ENCODE results near the gene CYTH4. TPM values are rescaled to one million over a fixed set of nuclear protein-coding genes. Genes with fewer than 3 reads are reported as not detected.

The CYTH4 gene
- total RNA-seq, 1 experiment from 2014 or later: 0.15 TPM

DNA sequence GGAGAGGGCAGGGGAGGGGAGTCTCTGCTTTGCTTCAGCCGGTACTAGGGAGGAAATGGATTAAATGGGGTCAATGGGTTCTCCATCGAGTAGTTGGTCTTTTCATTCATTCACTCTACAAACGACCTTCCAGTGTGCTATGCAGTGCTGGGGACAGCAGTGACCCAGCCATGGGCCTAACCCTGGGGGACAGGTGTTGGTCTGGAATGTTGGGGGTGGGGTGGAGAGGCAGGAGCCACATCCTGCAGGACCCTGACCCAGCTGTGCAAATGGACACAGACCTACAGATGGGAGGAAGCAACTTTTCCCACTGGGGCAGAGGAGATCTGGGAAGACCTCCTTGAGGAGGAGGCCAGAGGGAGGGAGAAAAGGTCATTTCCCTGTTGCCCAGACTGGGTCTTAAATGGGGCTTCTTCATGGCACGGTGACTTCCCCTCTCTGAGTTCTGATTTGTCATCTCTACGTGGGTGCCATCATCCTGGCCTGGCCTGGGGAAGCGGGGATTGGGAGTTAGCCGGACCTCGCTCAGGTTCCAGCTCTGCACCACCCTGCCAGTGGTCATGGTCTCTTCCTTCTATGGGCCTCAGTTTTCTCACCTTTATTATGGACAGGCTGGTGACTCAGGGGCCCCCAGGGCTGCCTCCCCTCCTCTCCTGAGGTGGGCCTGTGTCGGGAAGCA, 2.0 kb downstream of the CYTH4 start (continued):
- TF ChIP-seq, protein P1, sequence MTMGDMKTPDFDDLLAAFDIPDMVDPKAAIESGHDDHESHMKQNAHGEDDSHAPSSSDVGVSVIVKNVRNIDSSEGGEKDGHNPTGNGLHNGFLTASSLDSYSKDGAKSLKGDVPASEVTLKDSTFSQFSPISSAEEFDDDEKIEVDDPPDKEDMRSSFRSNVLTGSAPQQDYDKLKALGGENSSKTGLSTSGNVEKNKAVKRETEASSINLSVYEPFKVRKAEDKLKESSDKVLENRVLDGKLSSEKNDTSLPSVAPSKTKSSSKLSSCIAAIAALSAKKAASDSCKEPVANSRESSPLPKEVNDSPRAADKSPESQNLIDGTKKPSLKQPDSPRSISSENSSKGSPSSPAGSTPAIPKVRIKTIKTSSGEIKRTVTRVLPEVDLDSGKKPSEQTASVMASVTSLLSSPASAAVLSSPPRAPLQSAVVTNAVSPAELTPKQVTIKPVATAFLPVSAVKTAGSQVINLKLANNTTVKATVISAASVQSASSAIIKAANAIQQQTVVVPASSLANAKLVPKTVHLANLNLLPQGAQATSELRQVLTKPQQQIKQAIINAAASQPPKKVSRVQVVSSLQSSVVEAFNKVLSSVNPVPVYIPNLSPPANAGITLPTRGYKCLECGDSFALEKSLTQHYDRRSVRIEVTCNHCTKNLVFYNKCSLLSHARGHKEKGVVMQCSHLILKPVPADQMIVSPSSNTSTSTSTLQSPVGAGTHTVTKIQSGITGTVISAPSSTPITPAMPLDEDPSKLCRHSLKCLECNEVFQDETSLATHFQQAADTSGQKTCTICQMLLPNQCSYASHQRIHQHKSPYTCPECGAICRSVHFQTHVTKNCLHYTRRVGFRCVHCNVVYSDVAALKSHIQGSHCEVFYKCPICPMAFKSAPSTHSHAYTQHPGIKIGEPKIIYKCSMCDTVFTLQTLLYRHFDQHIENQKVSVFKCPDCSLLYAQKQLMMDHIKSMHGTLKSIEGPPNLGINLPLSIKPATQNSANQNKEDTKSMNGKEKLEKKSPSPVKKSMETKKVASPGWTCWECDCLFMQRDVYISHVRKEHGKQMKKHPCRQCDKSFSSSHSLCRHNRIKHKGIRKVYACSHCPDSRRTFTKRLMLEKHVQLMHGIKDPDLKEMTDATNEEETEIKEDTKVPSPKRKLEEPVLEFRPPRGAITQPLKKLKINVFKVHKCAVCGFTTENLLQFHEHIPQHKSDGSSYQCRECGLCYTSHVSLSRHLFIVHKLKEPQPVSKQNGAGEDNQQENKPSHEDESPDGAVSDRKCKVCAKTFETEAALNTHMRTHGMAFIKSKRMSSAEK (CRISPR knock-in tag; IDR thresholded peaks at IDR 0.05; ENCODE audit: borderline replicate concordance): no peak
- TF ChIP-seq GRHL2 (CRISPR knock-in tag; IDR thresholded peaks at IDR 0.05; ENCODE audit: insufficient replicate concordance, severe bottlenecking) (no peak), NFYB (CRISPR knock-in tag; conservative IDR thresholded peaks at IDR 0.05; ENCODE audit: low read depth) (no peak), CBFB (CRISPR knock-in tag; IDR thresholded peaks at IDR 0.05; ENCODE audit: low read depth) (no peak)

DNA sequence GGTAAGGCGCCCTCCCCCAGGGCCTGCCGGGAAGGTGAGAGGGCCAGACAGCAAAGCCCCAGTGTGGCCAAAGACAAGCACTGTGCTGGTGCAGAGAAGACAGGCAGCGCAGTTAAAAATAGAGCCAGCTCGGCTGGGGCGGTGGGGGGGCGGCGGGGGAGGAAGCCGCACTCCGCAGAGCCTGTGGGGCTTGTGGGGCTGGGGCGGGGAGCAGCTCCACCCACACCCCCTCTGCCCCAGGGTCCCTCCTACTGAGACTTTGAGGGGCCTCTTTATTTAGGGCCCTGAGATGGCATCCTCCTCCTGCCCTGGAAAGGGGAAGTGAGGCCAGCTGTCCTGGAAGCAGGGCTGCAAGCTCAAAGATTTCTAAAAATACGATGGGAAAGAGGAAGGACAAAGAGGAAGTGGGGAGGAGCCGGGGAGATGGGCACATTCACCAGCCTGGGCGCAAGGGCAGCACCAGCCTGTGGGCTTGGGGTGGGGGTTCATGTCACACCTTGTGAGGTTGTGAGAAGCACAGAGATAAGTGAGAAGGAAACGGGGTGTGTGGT, 2.6 kb downstream of the CYTH4 start:
- POLR2A ChIA-PET: no interaction called here
- H3K4me3 Mint-ChIP-seq: no peak overlapping the region
- CTCF ChIA-PET: interaction anchor here (0.6 to 1.0 kb wide), 3 partner anchors 25 to 308 kb away, joined by 3 to 6 read pairs (median 3); no protein-coding TSS in a partner anchor

More for the DNA sequence above, 2.6 kb downstream of the CYTH4 start:
- Mint-ChIP-seq H3K27me3 (ENCODE audit: low read depth) (no peaks in the 10 kb centered on the region; the same call in 1 of the 2 replicates), H3K4me1 (peaks cover 20% of the 10 kb centered on the region), H3K36me3 (no peaks in the 10 kb centered on the region), H3K27ac (no peak overlapping the region), H3K9me3 (peaks cover 6% of the 10 kb centered on the region)
- TF ChIP-seq, protein P2, sequence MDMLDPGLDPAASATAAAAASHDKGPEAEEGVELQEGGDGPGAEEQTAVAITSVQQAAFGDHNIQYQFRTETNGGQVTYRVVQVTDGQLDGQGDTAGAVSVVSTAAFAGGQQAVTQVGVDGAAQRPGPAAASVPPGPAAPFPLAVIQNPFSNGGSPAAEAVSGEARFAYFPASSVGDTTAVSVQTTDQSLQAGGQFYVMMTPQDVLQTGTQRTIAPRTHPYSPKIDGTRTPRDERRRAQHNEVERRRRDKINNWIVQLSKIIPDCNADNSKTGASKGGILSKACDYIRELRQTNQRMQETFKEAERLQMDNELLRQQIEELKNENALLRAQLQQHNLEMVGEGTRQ (CRISPR knock-in tag; IDR thresholded peaks at IDR 0.05): no peak
- TF ChIP-seq JAZF1 (CRISPR knock-in tag; IDR thresholded peaks at IDR 0.05) (no peak), SMAD3 (CRISPR knock-in tag; IDR thresholded peaks at IDR 0.05; ENCODE audit: borderline replicate concordance) (no peak), CBFB (CRISPR knock-in tag; IDR thresholded peaks at IDR 0.05; ENCODE audit: low read depth) (no peak), RELA (CRISPR knock-in tag; IDR thresholded peaks at IDR 0.05; ENCODE audit: borderline replicate concordance) (no peak), ZBTB21 (CRISPR knock-in tag; IDR thresholded peaks at IDR 0.05; ENCODE audit: borderline replicate concordance) (no peak), NR1H2 (CRISPR knock-in tag; IDR thresholded peaks at IDR 0.05) (no peak), EMX1 (CRISPR knock-in tag; IDR thresholded peaks at IDR 0.05) (no peak), ATF1 (CRISPR knock-in tag; IDR thresholded peaks at IDR 0.05) (no peak), TEAD4 (CRISPR knock-in tag; IDR thresholded peaks at IDR 0.05) (no peak), IRF2 (CRISPR knock-in tag; IDR thresholded peaks at IDR 0.05; ENCODE audit: borderline replicate concordance, low read depth) (no peak), ZNF671 (CRISPR knock-in tag; IDR thresholded peaks at IDR 0.05) (no peak)
- TF ChIP-seq, protein P3, sequence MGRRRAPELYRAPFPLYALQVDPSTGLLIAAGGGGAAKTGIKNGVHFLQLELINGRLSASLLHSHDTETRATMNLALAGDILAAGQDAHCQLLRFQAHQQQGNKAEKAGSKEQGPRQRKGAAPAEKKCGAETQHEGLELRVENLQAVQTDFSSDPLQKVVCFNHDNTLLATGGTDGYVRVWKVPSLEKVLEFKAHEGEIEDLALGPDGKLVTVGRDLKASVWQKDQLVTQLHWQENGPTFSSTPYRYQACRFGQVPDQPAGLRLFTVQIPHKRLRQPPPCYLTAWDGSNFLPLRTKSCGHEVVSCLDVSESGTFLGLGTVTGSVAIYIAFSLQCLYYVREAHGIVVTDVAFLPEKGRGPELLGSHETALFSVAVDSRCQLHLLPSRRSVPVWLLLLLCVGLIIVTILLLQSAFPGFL (CRISPR knock-in tag; IDR thresholded peaks at IDR 0.05; ENCODE audit: borderline replicate concordance): no peak
- TF ChIP-seq, protein P4, sequence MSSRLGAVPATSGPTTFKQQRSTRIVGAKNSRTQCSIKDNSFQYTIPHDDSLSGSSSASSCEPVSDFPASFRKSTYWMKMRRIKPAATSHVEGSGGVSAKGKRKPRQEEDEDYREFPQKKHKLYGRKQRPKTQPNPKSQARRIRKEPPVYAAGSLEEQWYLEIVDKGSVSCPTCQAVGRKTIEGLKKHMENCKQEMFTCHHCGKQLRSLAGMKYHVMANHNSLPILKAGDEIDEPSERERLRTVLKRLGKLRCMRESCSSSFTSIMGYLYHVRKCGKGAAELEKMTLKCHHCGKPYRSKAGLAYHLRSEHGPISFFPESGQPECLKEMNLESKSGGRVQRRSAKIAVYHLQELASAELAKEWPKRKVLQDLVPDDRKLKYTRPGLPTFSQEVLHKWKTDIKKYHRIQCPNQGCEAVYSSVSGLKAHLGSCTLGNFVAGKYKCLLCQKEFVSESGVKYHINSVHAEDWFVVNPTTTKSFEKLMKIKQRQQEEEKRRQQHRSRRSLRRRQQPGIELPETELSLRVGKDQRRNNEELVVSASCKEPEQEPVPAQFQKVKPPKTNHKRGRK (CRISPR knock-in tag; IDR thresholded peaks at IDR 0.05; ENCODE audit: borderline replicate concordance): no peak
- TF ChIP-seq, protein P5, sequence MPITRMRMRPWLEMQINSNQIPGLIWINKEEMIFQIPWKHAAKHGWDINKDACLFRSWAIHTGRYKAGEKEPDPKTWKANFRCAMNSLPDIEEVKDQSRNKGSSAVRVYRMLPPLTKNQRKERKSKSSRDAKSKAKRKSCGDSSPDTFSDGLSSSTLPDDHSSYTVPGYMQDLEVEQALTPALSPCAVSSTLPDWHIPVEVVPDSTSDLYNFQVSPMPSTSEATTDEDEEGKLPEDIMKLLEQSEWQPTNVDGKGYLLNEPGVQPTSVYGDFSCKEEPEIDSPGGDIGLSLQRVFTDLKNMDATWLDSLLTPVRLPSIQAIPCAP (CRISPR knock-in tag; IDR thresholded peaks at IDR 0.05): no peak
- TF ChIP-seq, protein P6, sequence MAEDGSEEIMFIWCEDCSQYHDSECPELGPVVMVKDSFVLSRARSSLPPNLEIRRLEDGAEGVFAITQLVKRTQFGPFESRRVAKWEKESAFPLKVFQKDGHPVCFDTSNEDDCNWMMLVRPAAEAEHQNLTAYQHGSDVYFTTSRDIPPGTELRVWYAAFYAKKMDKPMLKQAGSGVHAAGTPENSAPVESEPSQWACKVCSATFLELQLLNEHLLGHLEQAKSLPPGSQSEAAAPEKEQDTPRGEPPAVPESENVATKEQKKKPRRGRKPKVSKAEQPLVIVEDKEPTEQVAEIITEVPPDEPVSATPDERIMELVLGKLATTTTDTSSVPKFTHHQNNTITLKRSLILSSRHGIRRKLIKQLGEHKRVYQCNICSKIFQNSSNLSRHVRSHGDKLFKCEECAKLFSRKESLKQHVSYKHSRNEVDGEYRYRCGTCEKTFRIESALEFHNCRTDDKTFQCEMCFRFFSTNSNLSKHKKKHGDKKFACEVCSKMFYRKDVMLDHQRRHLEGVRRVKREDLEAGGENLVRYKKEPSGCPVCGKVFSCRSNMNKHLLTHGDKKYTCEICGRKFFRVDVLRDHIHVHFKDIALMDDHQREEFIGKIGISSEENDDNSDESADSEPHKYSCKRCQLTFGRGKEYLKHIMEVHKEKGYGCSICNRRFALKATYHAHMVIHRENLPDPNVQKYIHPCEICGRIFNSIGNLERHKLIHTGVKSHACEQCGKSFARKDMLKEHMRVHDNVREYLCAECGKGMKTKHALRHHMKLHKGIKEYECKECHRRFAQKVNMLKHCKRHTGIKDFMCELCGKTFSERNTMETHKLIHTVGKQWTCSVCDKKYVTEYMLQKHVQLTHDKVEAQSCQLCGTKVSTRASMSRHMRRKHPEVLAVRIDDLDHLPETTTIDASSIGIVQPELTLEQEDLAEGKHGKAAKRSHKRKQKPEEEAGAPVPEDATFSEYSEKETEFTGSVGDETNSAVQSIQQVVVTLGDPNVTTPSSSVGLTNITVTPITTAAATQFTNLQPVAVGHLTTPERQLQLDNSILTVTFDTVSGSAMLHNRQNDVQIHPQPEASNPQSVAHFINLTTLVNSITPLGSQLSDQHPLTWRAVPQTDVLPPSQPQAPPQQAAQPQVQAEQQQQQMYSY (CRISPR knock-in tag; IDR thresholded peaks at IDR 0.05): no peak
- TF ChIP-seq, protein P7, sequence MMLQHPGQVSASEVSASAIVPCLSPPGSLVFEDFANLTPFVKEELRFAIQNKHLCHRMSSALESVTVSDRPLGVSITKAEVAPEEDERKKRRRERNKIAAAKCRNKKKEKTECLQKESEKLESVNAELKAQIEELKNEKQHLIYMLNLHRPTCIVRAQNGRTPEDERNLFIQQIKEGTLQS (CRISPR knock-in tag; conservative IDR thresholded peaks at IDR 0.05): no peak
- DNase-seq (ENCODE audit: low spot score) (no peak), ATAC-seq (peak; percentile 59)
